ENCODE results near the gene MYOM3.
"Not testable (repeated sequence)": the region's sequence is repeated elsewhere in the genome, so short reads cannot be mapped to it uniquely, and the experiment has no call there.

Gene MYOM3

DNA sequence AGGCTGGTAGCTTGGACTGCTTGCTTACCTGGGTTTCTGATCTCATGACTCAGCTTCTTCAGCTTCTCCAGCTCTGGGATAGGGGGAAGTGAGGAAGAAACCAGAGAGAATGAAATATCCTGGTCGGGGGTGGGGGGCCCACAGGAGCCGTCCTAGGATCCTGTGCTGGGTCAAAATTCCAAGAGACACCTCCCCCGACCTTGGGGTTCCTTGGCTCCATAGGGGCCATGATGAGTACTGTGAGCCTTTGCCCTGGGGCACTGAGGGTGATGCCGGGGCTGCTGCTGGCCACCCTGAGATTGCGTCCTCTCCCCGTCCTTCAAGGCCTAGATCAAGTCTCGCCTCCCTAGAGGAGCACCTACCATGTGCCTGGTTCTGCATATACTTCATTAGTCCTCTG is 40.0 kb downstream of the MYOM3 start:
- DNase-seq (ENCODE audit: low spot score), result no peak

DNA sequence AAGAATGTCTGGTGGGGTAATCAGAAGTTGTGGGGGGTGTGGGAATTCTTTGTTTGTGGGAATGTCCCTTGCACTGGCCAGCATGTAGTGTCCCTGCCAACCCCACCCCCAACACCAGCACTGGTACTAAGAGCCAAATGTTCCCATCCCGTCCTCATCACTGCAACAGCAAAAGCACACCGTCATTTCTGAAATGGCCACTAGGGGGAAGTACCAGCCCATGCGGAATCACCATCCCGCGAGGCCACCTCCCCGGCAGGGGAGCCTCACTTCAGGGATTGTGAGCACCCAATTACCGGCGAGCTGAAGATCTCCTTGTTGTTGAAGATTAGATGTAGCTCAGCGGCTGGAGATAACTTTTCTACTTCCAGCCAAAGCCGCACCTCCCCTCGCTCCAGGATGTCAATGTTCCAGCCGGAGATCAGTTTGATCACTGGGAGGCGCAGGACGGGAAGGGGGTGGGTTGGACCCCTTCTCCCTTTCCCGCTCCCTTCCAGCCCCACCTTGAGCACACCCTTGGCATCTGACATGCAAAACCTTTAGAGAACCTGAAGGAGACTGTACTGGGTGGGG is 41.0 kb downstream of the MYOM3 start:
- DNase-seq (ENCODE audit: low spot score), result peak; percentile 87

DNA sequence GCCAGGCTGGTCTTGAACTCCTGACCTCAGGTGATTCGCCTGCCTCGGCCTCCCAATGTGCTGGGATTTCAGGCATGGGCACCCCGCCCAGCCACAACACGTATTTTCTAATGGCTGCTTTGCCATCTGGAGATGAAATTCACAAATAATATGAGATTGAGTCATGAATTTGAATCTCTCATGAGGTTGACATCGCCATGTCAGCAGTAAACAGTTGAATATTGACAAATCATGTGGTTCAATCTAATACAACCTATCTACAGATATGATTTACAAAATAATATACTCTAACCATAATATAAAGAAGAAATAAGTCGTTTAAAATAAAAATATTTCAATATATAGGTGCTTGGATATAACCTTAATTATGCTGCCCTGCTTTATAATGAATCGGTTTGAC is 42.1 kb downstream of the MYOM3 start:
- no peak for DNase-seq (ENCODE audit: low spot score)

- DNase-seq (ENCODE audit: low spot score), result no peak
Observed at GRCh38 chr1:24067978-24068377, 44.0 kb downstream of the MYOM3 start.

DNA sequence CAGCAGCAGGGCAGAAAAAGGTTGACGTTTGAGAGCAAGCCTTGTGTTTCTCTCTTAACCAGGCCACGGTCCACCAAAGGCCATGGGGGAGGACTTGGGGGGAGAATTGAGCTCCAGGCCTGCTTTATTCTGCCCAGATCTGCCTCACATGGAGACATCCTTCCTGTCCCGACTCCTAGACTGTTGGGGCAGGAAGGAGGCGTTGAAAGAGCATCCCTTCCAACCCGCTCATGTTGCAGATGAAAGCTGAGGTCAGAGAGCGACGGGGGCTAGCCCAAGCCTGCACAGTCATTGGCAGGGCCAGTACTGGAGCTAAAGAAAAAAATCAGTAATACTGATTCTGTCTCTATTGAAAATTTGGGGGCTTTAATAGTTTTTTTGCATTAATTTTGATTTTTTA is 46.6 kb downstream of the MYOM3 start:
- DNase-seq (ENCODE audit: low spot score), result no peak

- no peak for DNase-seq (ENCODE audit: low spot score)
Observed at GRCh38 chr1:24062221-24062620, 49.7 kb downstream of the MYOM3 start.

DNA sequence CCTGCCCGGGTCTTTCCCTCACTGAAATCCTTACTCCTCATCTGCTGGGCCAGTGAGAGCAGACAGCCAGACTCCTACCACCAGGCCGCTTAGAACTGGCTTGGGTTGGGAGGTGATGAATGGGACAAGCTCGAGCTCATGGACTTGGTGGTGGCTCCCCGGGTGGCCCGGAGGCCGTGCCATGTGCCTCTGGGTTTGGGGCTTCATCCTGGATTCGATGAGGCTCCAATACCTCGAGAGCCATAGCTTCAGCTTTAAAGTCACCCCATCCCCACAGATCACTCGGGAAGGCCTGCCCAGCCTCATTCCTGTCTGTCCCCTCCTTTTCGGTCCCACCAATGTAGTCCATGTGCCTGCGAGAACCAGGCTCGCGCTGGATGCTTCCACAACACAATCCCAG is 51.5 kb downstream of the MYOM3 start:
- DNase-seq (ENCODE audit: low spot score), result no peak

GRCh38 chr1:24058671-24059455 is 53.1 kb downstream of the MYOM3 start:
- no peak for DNase-seq (ENCODE audit: low spot score)

- no peak for DNase-seq (ENCODE audit: low spot score)
Observed at GRCh38 chr1:24057171-24057570, 54.8 kb downstream of the MYOM3 start.

DNA sequence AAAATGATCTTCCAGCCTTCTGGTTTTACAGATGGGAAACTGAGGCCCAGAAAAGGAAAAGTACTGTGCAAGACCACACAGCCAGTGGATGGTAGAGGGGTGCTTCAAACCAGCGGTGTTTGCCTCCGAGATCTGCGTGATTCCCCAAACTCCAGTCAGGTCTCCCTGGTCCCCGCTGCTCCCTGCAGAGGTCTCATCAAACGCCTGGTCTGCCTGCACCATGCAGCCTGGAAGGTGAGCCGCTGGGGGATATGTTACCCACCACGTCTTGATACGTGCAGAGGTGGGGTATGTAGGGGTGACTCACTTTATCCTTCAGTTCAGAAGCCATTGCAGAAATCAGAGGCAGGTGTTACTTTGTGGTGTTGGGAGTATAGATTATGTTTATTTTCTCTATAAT is 56.3 kb downstream of the MYOM3 start:
- no peak for DNase-seq (ENCODE audit: low spot score)

GRCh38 chr1:24052220-24052619 is 59.7 kb downstream of the MYOM3 start:
- no peak for DNase-seq (ENCODE audit: low spot score)

DNA sequence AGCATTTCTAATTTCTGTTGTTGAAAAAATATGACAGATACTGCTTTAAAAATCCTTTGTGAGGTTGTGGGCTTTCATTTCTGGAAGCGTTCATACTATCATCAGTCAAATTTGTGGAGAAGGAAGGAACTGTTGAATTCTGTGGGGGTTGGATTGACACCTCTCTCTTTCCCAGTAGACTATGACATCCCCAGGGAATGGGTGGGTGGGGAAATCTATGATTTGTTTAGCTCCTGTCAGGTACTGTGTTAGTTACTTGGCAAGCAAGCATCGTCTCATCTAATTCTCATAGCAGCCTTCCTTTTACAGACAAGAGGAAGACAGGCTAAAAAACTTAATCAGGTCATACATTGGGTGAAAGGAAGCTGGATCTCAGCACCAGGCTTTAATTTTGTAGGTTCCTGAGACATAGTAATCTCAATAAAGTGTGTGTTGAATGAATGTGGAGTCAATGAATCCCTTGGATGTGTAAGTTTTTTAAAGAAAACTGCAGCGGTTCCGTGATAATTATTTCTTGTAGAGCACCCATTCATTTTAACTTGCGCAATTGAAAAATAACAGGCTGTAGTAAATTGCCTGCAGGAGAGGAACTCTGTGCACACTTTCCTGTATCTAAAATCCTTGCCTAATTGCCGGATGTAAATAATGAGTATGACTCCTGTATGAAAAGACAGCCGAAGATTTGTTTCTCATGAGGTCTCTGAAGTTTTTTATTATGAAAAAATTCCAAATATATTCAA is 60.6 kb downstream of the MYOM3 start:
- DNase-seq (ENCODE audit: low spot score), result no peak

DNA sequence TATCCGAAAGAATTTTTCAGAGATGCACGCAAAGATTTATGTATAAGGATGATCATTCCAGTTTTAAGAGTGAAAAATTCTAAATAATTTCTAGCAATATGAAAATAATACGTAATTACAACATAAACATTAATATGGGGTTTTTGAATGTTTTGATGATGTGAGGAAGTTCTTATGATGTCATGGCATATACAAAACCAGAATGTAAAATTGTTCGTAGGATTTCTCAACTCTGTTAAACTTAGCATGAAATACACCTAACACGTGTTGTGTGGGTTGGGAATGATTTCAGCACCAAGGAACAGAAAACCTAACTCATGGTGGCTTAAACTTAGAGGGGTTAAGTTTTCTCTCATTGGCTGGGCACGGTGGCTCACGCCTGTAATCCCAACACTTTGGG is 62.2 kb downstream of the MYOM3 start:
- DNase-seq (ENCODE audit: low spot score), result no peak

DNA sequence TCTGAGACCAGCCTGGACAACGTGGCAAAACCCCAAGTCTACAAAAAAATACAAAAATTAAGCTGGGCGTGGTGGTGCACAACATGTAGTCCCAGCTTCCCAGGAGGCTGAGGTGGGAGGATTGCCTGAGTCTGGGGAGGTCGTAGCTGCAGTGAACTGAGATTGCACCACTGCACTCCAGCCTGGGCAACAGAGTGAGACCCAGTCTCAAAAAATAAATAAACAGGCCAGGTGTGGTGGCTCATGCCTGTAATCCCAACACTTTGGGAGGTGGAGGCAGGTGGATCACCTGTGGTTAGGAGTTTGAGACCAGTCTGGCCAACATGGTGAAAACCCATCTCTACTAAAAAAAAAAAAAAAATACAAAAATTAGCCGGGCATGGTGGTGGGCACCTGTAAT is 63.0 kb downstream of the MYOM3 start:
- not testable (repeated sequence) for DNase-seq (ENCODE audit: low spot score)

DNA sequence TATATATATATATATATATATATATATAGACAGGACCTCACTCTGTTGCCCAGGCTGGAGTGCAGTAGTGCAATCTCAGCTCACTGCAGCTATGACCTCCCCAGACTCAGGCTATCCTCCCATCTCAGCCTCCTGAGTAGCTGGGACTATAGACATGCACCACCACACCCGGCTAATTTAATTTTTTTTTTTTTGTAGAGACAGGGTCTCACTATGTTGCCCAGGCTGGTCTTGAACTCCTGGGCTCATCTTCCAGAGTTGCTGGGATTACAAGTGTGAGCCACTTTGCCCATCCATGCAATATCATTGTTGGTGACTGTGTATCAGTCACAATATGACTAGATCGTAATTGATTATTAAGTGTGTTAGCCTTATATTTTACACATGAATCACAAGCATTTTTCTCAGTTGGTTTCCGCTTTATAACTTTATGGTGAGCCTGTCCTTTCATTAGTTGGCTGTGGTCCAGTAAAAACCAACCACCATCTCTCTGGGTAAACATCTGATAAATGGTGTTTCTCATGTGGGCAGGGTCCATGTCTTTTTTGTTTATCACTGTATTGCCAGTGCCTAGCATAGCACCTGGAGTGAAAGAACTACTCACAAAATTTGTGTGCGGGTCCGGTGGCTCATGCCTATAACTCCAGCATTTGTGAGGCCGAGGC is 63.6 kb downstream of the MYOM3 start:
- no peak for DNase-seq (ENCODE audit: low spot score)

- DNase-seq (ENCODE audit: low spot score), result no peak
Observed at GRCh38 chr1:24047110-24047477, 64.8 kb downstream of the MYOM3 start.

- DNase-seq (ENCODE audit: low spot score), result no peak
Observed at GRCh38 chr1:24045771-24046170, 66.2 kb downstream of the MYOM3 start.

GRCh38 chr1:24044672-24045071 is 67.3 kb downstream of the MYOM3 start:
- DNase-seq (ENCODE audit: low spot score), result not testable (repeated sequence)

DNA sequence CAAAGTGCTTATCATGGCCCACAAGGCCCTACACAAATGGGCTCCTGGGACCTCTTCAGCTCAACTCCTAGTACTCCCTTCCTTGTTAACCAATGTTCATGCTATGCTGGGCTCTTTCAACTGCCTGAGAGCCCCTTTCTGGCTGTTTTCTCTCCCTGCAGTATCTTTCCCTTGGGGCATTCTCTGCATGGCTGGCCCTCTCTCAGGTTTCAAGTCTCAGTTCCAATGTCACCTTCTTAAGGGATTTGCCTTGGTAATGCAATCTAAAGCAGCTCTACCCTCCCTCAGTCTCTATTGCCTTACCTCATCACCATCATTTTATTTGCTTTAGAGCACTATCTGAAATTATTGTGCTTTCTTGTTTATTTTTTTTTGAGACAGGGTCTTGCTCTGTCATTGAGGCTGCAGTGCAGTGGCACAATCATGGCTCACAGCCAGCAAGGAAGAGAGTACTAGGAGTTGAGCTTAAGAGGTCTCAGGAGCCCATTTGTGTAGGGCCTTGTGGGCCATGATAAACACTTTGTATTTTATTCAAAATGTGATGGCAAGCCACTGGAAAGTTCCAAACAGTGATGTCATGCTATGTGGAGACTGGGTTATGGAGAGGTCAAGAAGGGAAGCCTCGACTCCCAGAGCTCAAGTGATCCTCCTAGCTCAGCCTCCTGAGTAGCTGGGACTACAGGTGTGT is 68.4 kb downstream of the MYOM3 start:
- no peak for DNase-seq (ENCODE audit: low spot score)

- DNase-seq (ENCODE audit: low spot score), result no peak
Observed at GRCh38 chr1:24042315-24042714, 69.6 kb downstream of the MYOM3 start.

GRCh38 chr1:24036088-24036487 is 75.8 kb downstream of the MYOM3 start:
- no peak for DNase-seq (ENCODE audit: low spot score)

GRCh38 chr1:24032981-24033380 is 79.0 kb downstream of the MYOM3 start:
- no peak for DNase-seq (ENCODE audit: low spot score)
